GM23338 (cell line): Measurements from ENCODE around the gene EPHB1. TPM values are rescaled to one million over a fixed set of nuclear protein-coding genes. Genes with fewer than 3 reads are reported as not detected.

Experiments
- ATAC-seq: fragments of 200-7000 bp; cut with Tn5 transposase; 3 replicates; pipeline ENCODE4 v1.9.1; 2020
- DNase-seq: peaks from one replicate; pipeline ENCODE4 v3.0.0-alpha.2; 2015; ENCODE audit warnings: low spot score
- H2AFZ ChIP-seq: fragments of 200-600 bp; sonication (generic); 2 replicates; pipeline ENCODE4 v1.8.0; 2016; ENCODE audit warnings: antibody characterized with exemption, mild to moderate bottlenecking, moderate library complexity
- H3F3A ChIP-seq: fragments of 200-600 bp; sonication (generic); replicated peaks from 2 replicates; pipeline ENCODE4 v1.8.0; 2017; ENCODE audit warnings: antibody characterized with exemption, mixed run types, low read depth
- H3K27ac ChIP-seq: fragments of 200-600 bp; sonication (generic); 2 replicates; pipeline ENCODE4 v1.6.1; 2016; ENCODE audit warnings: low read depth
- H3K27me3 ChIP-seq: fragments of 200-600 bp; sonication (generic); 2 replicates; pipeline ENCODE4 v1.8.0; 2016; ENCODE audit warnings: mild to moderate bottlenecking, mixed run types, moderate library complexity; ENCODE audit not compliant: insufficient read depth
- H3K36me3 ChIP-seq: fragments of 200-600 bp; sonication (generic); 2 replicates; pipeline ENCODE4 v1.8.0; 2016; ENCODE audit warnings: mild to moderate bottlenecking; ENCODE audit not compliant: insufficient read depth
- H3K4me1 ChIP-seq: fragments of 200-600 bp; sonication (generic); 2 replicates; pipeline ENCODE4 v1.8.0; 2016; ENCODE audit warnings: mild to moderate bottlenecking, moderate library complexity; ENCODE audit not compliant: insufficient read depth
- H3K4me2 ChIP-seq: fragments of 200-600 bp; sonication (generic); 2 replicates; pipeline ENCODE4 v1.7.1; 2017; ENCODE audit warnings: mixed run types
- H3K4me3 ChIP-seq: fragments of 200-600 bp; sonication (generic); 2 replicates; pipeline ENCODE4 v1.6.1; 2016; ENCODE audit warnings: mixed run types
- H3K79me2 ChIP-seq: fragments of 200-600 bp; sonication (generic); replicated peaks from 2 replicates; pipeline ENCODE4 v1.8.0; 2017; ENCODE audit warnings: mild to moderate bottlenecking; ENCODE audit not compliant: insufficient read depth
- H3K9me2 ChIP-seq: fragments of 200-600 bp; sonication (generic); 2 replicates; pipeline ENCODE4 v1.8.0; 2017; ENCODE audit not compliant: insufficient read depth
- H4K20me1 ChIP-seq: fragments of 200-600 bp; sonication (generic); replicated peaks from 2 replicates; pipeline ENCODE4 v1.8.0; 2017; ENCODE audit warnings: mild to moderate bottlenecking; ENCODE audit not compliant: insufficient read depth
- H3K27ac Mint-ChIP-seq: 2 replicates; pipeline ENCODE4 v1.8.0; 2020; ENCODE audit warnings: inconsistent platforms, mild to moderate bottlenecking, moderate library complexity, mixed read lengths
- H3K27me3 Mint-ChIP-seq: 3 replicates; pipeline ENCODE4 v1.8.0; 2022; ENCODE audit warnings: low read depth, mild to moderate bottlenecking, moderate library complexity, mixed read lengths, inconsistent platforms; ENCODE audit not compliant: insufficient read depth, poor library complexity
- H3K36me3 Mint-ChIP-seq: 3 replicates; pipeline ENCODE4 v1.8.0; 2021; ENCODE audit warnings: low read depth, mild to moderate bottlenecking, inconsistent platforms, moderate library complexity, mixed read lengths
- H3K4me1 Mint-ChIP-seq: 3 replicates; pipeline ENCODE4 v1.8.0; 2020; ENCODE audit warnings: mild to moderate bottlenecking, inconsistent platforms, mixed read lengths
- H3K4me3 Mint-ChIP-seq: 3 replicates; pipeline ENCODE4 v1.8.0; 2021; ENCODE audit warnings: moderate library complexity, mild to moderate bottlenecking, inconsistent platforms, mixed read lengths
- H3K9me3 Mint-ChIP-seq: 3 replicates; pipeline ENCODE4 v1.8.0; 2020; ENCODE audit warnings: moderate library complexity, mild to moderate bottlenecking, inconsistent platforms, mixed read lengths
- CREB1 ChIP-seq: fragments of 250-450 bp; sonication (Bioruptor Pico); IDR thresholded peaks from 2 replicates; pipeline ENCODE4 v1.5.0; 2020; ENCODE audit warnings: low read depth, mild to moderate bottlenecking, moderate library complexity
- EZH2 ChIP-seq: fragments of 200-600 bp; sonication (generic); IDR thresholded peaks from one replicate; pipeline ENCODE4 v1.8.0; 2017; ENCODE audit warnings: antibody characterized with exemption, mild to moderate bottlenecking, low read depth; ENCODE audit not compliant: unreplicated experiment
- EZH2phosphoT487 ChIP-seq: fragments of 200-600 bp; sonication (generic); IDR thresholded peaks from one replicate; pipeline ENCODE4 v1.8.1; 2018; ENCODE audit warnings: antibody characterized with exemption; ENCODE audit not compliant: unreplicated experiment
- JUNB ChIP-seq: IDR thresholded peaks from one replicate; pipeline ENCODE4 v1.6.1; 2016; ENCODE audit warnings: antibody characterized with exemption; ENCODE audit not compliant: unreplicated experiment
- NANOG ChIP-seq: IDR thresholded peaks from 2 replicates; pipeline ENCODE4 v1.6.1; 2016; ENCODE audit warnings: antibody characterized with exemption, borderline replicate concordance
- POLR2AphosphoS5 ChIP-seq: IDR thresholded peaks from 2 replicates; pipeline ENCODE4 v1.6.1; 2016; ENCODE audit warnings: antibody characterized with exemption, low read depth
- STAT1 ChIP-seq: IDR thresholded peaks from one replicate; pipeline ENCODE4 v1.6.1; 2016; ENCODE audit warnings: antibody characterized with exemption; ENCODE audit not compliant: unreplicated experiment
- ZNF114 ChIP-seq: fragments of 250-450 bp; sonication (Bioruptor Pico); IDR thresholded peaks from 2 replicates; pipeline ENCODE4 v1.5.0; 2020; ENCODE audit warnings: mild to moderate bottlenecking, moderate library complexity
- ZNF331 ChIP-seq: fragments of 250-450 bp; sonication (Bioruptor Pico); IDR thresholded peaks from 2 replicates; pipeline ENCODE4 v1.5.0; 2020; ENCODE audit warnings: low read depth, mild to moderate bottlenecking, moderate library complexity
- polyA plus RNA-seq: library from polyadenylated mRNA; unstranded; fragments of >200 nt; fragmentation: Nextera tagmentation; extraction: Ambion mirVana; gene quantifications from 2 replicates; pipeline ENCODE4 v1.2.1, GENCODE V29; 2016
- total RNA-seq: library from RNA; depleted of rRNA; stranded (reverse); fragments of >200 nt; shearing (Covaris generic); gene quantifications from 2 replicates; pipeline ENCODE4 v1.2.3, GENCODE V29; 2014
- TF ChIP-seq, protein P1 (sequence below): IDR thresholded peaks from 2 replicates; pipeline ENCODE4 v1.6.1; 2016; ENCODE audit warnings: antibody characterized with exemption
- TF ChIP-seq, protein P2 (sequence below), 2 experiments: fragments of 200-600 bp in 1 of 2; sonication (generic) in 1 of 2; conservative IDR thresholded peaks; 2 replicates each; pipeline versions ENCODE4 v1.5.1 to v1.6.1; 2016 to 2017; ENCODE audit warnings: antibody characterized with exemption in 2 of 2, low read depth in 2 of 2, mild to moderate bottlenecking in 2 of 2, moderate library complexity in 1 of 2
- TF ChIP-seq, protein P3 (sequence below): IDR thresholded peaks from one replicate; pipeline ENCODE4 v1.6.1; 2018; ENCODE audit warnings: antibody characterized with exemption; ENCODE audit not compliant: unreplicated experiment
- TF ChIP-seq, protein P4 (sequence below): fragments of 250-450 bp; sonication (Bioruptor Pico); IDR thresholded peaks from 2 replicates; pipeline ENCODE4 v1.5.0; 2020; ENCODE audit warnings: mild to moderate bottlenecking, moderate library complexity

Gene EPHB1
- total and polyA plus RNA-seq, 2 experiments from 2014 or later, result 2.7 to 5.2 TPM

DNA sequence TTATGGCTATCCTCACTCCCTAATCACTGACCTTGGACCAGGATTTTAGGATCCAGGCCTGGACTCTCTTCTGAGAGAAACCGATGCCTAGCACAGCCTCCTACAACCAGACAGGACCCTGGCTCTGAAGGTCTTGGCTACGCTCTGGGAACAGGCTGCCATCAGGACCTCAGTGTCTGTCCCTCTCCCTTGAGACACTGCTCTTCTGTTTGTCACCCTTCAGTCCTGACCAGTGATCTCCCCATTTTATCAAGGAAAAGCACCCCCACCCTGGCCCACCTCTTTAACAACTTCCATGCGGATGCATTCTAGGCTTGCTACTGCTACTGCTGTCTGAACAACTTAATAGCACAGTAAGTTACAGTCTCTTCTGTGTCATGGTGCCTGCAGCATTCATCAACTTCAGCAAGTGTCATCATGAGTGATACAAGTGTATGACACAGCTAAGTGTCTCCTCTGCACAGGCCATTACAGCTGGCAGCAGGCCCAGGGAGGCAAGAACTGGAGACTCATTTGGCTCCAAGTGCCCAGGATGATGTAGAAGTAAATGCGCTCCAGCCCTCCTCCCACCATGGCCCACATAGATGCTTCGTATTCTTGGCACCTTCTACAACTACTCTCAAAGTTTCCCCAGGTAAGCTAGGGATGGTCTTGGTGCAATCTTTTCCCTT is 302.4 kb downstream of the EPHB1 start:
- Histone ChIP-seq H3K36me3 (no peaks in the 10 kb centered on the region), H3K27ac (no peak overlapping the region), H3K4me1 (no peaks in the 10 kb centered on the region), H3K27me3 (no peaks in the 10 kb centered on the region), H3K9me2 (no peaks in the 10 kb centered on the region), H3F3A (no peaks in the 10 kb centered on the region), H2AFZ (no peak overlapping the region), H3K4me3 (no peak overlapping the region), H4K20me1 (no peaks in the 10 kb centered on the region), H3K79me2 (no peaks in the 10 kb centered on the region), H3K4me2 (no peak overlapping the region)
- no peaks in the 10 kb centered on the region for H3K9me3 Mint-ChIP-seq
- H3K4me1 Mint-ChIP-seq, result peaks cover 23% of the 10 kb centered on the region
- DNase-seq (no peak), ATAC-seq (no peak)
- H3K4me3 Mint-ChIP-seq, result no peak overlapping the region
- H3K36me3 Mint-ChIP-seq, result no peaks in the 10 kb centered on the region; the same call in 2 of the 3 replicates
- H3K27ac Mint-ChIP-seq, result no peak overlapping the region; the same call in 1 of the 2 replicates
- H3K27me3 Mint-ChIP-seq, result peaks cover 11% of the 10 kb centered on the region
- TF ChIP-seq NANOG (no peak), EZH2 (no peak), STAT1 (no peak), CREB1 (CRISPR knock-in tag) (no peak), ZNF114 (CRISPR knock-in tag) (no peak), ZNF331 (CRISPR knock-in tag) (no peak), POLR2AphosphoS5 (no peak), EZH2phosphoT487 (no peak), JUNB (no peak)
- TF ChIP-seq, protein P1, sequence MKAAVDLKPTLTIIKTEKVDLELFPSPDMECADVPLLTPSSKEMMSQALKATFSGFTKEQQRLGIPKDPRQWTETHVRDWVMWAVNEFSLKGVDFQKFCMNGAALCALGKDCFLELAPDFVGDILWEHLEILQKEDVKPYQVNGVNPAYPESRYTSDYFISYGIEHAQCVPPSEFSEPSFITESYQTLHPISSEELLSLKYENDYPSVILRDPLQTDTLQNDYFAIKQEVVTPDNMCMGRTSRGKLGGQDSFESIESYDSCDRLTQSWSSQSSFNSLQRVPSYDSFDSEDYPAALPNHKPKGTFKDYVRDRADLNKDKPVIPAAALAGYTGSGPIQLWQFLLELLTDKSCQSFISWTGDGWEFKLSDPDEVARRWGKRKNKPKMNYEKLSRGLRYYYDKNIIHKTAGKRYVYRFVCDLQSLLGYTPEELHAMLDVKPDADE, result no peak
- TF ChIP-seq, protein P2, sequence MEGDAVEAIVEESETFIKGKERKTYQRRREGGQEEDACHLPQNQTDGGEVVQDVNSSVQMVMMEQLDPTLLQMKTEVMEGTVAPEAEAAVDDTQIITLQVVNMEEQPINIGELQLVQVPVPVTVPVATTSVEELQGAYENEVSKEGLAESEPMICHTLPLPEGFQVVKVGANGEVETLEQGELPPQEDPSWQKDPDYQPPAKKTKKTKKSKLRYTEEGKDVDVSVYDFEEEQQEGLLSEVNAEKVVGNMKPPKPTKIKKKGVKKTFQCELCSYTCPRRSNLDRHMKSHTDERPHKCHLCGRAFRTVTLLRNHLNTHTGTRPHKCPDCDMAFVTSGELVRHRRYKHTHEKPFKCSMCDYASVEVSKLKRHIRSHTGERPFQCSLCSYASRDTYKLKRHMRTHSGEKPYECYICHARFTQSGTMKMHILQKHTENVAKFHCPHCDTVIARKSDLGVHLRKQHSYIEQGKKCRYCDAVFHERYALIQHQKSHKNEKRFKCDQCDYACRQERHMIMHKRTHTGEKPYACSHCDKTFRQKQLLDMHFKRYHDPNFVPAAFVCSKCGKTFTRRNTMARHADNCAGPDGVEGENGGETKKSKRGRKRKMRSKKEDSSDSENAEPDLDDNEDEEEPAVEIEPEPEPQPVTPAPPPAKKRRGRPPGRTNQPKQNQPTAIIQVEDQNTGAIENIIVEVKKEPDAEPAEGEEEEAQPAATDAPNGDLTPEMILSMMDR (conservative IDR thresholded peaks at IDR 0.05; ENCODE audit: low read depth in 2 of 2), result no peak
- TF ChIP-seq, protein P3, sequence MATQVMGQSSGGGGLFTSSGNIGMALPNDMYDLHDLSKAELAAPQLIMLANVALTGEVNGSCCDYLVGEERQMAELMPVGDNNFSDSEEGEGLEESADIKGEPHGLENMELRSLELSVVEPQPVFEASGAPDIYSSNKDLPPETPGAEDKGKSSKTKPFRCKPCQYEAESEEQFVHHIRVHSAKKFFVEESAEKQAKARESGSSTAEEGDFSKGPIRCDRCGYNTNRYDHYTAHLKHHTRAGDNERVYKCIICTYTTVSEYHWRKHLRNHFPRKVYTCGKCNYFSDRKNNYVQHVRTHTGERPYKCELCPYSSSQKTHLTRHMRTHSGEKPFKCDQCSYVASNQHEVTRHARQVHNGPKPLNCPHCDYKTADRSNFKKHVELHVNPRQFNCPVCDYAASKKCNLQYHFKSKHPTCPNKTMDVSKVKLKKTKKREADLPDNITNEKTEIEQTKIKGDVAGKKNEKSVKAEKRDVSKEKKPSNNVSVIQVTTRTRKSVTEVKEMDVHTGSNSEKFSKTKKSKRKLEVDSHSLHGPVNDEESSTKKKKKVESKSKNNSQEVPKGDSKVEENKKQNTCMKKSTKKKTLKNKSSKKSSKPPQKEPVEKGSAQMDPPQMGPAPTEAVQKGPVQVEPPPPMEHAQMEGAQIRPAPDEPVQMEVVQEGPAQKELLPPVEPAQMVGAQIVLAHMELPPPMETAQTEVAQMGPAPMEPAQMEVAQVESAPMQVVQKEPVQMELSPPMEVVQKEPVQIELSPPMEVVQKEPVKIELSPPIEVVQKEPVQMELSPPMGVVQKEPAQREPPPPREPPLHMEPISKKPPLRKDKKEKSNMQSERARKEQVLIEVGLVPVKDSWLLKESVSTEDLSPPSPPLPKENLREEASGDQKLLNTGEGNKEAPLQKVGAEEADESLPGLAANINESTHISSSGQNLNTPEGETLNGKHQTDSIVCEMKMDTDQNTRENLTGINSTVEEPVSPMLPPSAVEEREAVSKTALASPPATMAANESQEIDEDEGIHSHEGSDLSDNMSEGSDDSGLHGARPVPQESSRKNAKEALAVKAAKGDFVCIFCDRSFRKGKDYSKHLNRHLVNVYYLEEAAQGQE, result no peak
- TF ChIP-seq, protein P4, sequence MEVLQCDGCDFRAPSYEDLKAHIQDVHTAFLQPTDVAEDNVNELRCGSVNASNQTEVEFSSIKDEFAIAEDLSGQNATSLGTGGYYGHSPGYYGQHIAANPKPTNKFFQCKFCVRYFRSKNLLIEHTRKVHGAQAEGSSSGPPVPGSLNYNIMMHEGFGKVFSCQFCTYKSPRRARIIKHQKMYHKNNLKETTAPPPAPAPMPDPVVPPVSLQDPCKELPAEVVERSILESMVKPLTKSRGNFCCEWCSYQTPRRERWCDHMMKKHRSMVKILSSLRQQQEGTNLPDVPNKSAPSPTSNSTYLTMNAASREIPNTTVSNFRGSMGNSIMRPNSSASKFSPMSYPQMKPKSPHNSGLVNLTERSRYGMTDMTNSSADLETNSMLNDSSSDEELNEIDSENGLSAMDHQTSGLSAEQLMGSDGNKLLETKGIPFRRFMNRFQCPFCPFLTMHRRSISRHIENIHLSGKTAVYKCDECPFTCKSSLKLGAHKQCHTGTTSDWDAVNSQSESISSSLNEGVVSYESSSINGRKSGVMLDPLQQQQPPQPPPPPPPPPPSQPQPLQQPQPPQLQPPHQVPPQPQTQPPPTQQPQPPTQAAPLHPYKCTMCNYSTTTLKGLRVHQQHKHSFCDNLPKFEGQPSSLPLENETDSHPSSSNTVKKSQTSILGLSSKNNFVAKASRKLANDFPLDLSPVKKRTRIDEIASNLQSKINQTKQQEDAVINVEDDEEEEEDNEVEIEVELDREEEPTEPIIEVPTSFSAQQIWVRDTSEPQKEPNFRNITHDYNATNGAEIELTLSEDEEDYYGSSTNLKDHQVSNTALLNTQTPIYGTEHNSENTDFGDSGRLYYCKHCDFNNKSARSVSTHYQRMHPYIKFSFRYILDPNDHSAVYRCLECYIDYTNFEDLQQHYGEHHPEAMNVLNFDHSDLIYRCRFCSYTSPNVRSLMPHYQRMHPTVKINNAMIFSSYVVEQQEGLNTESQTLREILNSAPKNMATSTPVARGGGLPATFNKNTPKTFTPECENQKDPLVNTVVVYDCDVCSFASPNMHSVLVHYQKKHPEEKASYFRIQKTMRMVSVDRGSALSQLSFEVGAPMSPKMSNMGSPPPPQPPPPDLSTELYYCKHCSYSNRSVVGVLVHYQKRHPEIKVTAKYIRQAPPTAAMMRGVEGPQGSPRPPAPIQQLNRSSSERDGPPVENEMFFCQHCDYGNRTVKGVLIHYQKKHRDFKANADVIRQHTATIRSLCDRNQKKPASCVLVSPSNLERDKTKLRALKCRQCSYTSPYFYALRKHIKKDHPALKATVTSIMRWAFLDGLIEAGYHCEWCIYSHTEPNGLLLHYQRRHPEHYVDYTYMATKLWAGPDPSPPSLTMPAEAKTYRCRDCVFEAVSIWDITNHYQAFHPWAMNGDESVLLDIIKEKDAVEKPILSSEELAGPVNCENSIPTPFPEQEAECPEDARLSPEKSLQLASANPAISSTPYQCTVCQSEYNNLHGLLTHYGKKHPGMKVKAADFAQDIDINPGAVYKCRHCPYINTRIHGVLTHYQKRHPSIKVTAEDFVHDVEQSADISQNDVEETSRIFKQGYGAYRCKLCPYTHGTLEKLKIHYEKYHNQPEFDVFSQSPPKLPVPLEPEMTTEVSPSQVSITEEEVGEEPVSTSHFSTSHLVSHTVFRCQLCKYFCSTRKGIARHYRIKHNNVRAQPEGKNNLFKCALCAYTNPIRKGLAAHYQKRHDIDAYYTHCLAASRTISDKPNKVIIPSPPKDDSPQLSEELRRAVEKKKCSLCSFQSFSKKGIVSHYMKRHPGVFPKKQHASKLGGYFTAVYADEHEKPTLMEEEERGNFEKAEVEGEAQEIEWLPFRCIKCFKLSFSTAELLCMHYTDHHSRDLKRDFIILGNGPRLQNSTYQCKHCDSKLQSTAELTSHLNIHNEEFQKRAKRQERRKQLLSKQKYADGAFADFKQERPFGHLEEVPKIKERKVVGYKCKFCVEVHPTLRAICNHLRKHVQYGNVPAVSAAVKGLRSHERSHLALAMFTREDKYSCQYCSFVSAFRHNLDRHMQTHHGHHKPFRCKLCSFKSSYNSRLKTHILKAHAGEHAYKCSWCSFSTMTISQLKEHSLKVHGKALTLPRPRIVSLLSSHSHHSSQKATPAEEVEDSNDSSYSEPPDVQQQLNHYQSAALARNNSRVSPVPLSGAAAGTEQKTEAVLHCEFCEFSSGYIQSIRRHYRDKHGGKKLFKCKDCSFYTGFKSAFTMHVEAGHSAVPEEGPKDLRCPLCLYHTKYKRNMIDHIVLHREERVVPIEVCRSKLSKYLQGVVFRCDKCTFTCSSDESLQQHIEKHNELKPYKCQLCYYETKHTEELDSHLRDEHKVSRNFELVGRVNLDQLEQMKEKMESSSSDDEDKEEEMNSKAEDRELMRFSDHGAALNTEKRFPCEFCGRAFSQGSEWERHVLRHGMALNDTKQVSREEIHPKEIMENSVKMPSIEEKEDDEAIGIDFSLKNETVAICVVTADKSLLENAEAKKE (CRISPR knock-in tag), result no peak
